K562 (cell line): Measurements from ENCODE around the gene SPOCK2. TPM values are rescaled to one million over a fixed set of nuclear protein-coding genes. Genes with fewer than 3 reads are reported as not detected.

ENCODE experiments used
- ATAC-seq: fragments of 200-7000 bp; cut with Tn5 transposase; 3 replicates; pipeline ENCODE4 v1.9.1; 2020; ENCODE audit warnings: moderate library complexity
- BruUV-seq: library from RNA; stranded (reverse); fragments of 400-500 nt; replicated peaks from 2 replicates; lab custom pipeline; 2021; lab: Mats Ljungman, UMichigan
- CTCF ChIA-PET: fragments of 300-600 bp; formaldehyde crosslinking; extraction: SDS; loops from one replicate; lab custom pipeline; 2021; ENCODE audit warnings: low intra/inter-chr PET ratio; lab: Yijun Ruan, JAX
- POLR2A ChIA-PET: fragments of 300-600, 350-650 bp; sonication (Branson Sonifier 250); formaldehyde crosslinking; extraction: SDS; loops from one replicate; lab custom pipeline; 2021; ENCODE audit warnings: antibody characterized with exemption, inconsistent platforms; lab: Yijun Ruan, JAX
- DNase-seq, 4 experiments: peaks; one replicate each; pipeline versions ENCODE4 v3.0.0 to v3.0.0-alpha.2; 2011 to 2018; ENCODE audit warnings: low spot score in 3 of 4, mixed read lengths in 3 of 4; ENCODE audit errors: extremely low read depth in 1 of 4
- FAIRE-seq: peaks from 2 replicates; lab custom pipeline; 2011; peaks lifted over from hg19 to GRCh38; lab: Jason Lieb, UNC
- H2AFZ ChIP-seq: 2 replicates; pipeline ENCODE4 v1.6.0; 2011; ENCODE audit warnings: low read depth, low read length, control low read depth, inconsistent platforms
- H3K27ac ChIP-seq: fragments of 200-600 bp; 3 replicates; pipeline ENCODE4 v1.8.0; 2011; ENCODE audit warnings: low read depth, mild to moderate bottlenecking, control low read depth, inconsistent platforms, low read length, moderate library complexity, mixed read lengths; ENCODE audit errors: extremely low read depth
- H3K27me3 ChIP-seq, 2 experiments: fragments of 300-600 bp in 1 of 2; 2 replicates in 1 of 2; 3 replicates in 1 of 2; pipeline versions ENCODE4 v1.6.0 to v1.8.0; 2011; ENCODE audit warnings: inconsistent platforms in 2 of 2, low read length in 2 of 2, mild to moderate bottlenecking in 1 of 2, mixed read lengths in 1 of 2, moderate library complexity in 1 of 2; ENCODE audit not compliant: control insufficient read depth in 2 of 2, insufficient read depth in 2 of 2
- H3K36me3 ChIP-seq: fragments of 300-600 bp; 3 replicates; pipeline ENCODE4 v1.8.0; 2011; ENCODE audit warnings: mild to moderate bottlenecking, low read length, inconsistent platforms; ENCODE audit not compliant: control insufficient read depth, insufficient read depth
- H3K4me1 ChIP-seq, 2 experiments: fragments of 200-600 bp in 1 of 2; replicated peaks in 1 of 2; 2 replicates in 1 of 2; 3 replicates in 1 of 2; pipeline versions ENCODE4 v1.5.1 to v1.8.0; 2011; ENCODE audit warnings: inconsistent platforms in 2 of 2, low read length in 2 of 2, mild to moderate bottlenecking in 1 of 2, mixed read lengths in 1 of 2, moderate library complexity in 1 of 2; ENCODE audit not compliant: control insufficient read depth in 2 of 2, insufficient read depth in 2 of 2
- H3K4me2 ChIP-seq: 2 replicates; pipeline ENCODE4 v1.6.1; 2011; ENCODE audit warnings: low read length, control low read depth, inconsistent platforms, mixed read lengths; ENCODE audit not compliant: insufficient read depth
- H3K4me3 ChIP-seq: fragments of 200-600 bp; sonication (generic), shearing (Covaris generic); 2 replicates; pipeline ENCODE4 v1.5.1; 2016; ENCODE audit warnings: control low read depth, inconsistent platforms
- H3K79me2 ChIP-seq: fragments of 200-600 bp; 3 replicates; pipeline ENCODE4 v1.8.0; 2011; ENCODE audit warnings: low read length, inconsistent platforms; ENCODE audit not compliant: control insufficient read depth, insufficient read depth
- H3K9ac ChIP-seq, 2 experiments: 2 replicates each; pipeline versions ENCODE4 v1.6.0 to v1.6.1; 2011; ENCODE audit warnings: low read depth in 2 of 2, low read length in 2 of 2, control low read depth in 1 of 2, inconsistent platforms in 1 of 2, mild to moderate bottlenecking in 1 of 2, mixed read lengths in 1 of 2; ENCODE audit not compliant: insufficient read depth in 1 of 2
- H3K9me1 ChIP-seq: one replicate; pipeline ENCODE4 v1.6.0; 2011; ENCODE audit warnings: inconsistent platforms, mild to moderate bottlenecking, low read length, moderate library complexity; ENCODE audit not compliant: control insufficient read depth, insufficient read depth
- H3K9me3 ChIP-seq: replicated peaks from 2 replicates; pipeline ENCODE4 v1.5.1; 2011; ENCODE audit warnings: low read depth, low read length, inconsistent platforms; ENCODE audit not compliant: control insufficient read depth, insufficient read depth
- H4K20me1 ChIP-seq: replicated peaks from 2 replicates; pipeline ENCODE4 v1.6.1; 2011; ENCODE audit warnings: low read length, inconsistent platforms, mixed read lengths; ENCODE audit not compliant: control insufficient read depth, insufficient read depth
- CTBP1 ChIP-seq: fragments of 450-650 bp; IDR thresholded peaks from 2 replicates; pipeline ENCODE4 v1.6.1; 2016; ENCODE audit warnings: borderline replicate concordance
- CUX1 ChIP-seq: fragments of 200-800 bp; sonication (Bioruptor generic); IDR thresholded peaks from 2 replicates; pipeline ENCODE4 v1.6.1; 2016; ENCODE audit warnings: missing genetic modification characterization, missing compliant biosample characterization
- MTA1 ChIP-seq: fragments of 450-650 bp; IDR thresholded peaks from 2 replicates; pipeline ENCODE4 v1.6.1; 2017; ENCODE audit warnings: borderline replicate concordance
- NCOA1 ChIP-seq: fragments of 450-650 bp; IDR thresholded peaks from 2 replicates; pipeline ENCODE4 v1.6.1; 2016; ENCODE audit warnings: low read depth
- PKNOX1 ChIP-seq: fragments of 450-650 bp; IDR thresholded peaks from 2 replicates; pipeline ENCODE4 v1.6.1; 2016
- RBBP5 ChIP-seq: fragments of 200-600 bp; sonication (generic); IDR thresholded peaks from 2 replicates; pipeline ENCODE4 v1.6.1; 2012; ENCODE audit warnings: borderline replicate concordance, mild to moderate bottlenecking, low read length, control low read depth, inconsistent platforms; ENCODE audit not compliant: insufficient read depth, poor library complexity, severe bottlenecking
- SRF ChIP-seq, 2 experiments: fragments of 250-450, 450-650 bp in 1 of 2; sonication (Bioruptor Pico) in 1 of 2; sonication (generic) in 1 of 2; formaldehyde crosslinking; IDR thresholded peaks; 2 replicates each; pipeline versions ENCODE4 v1.5.0 to v1.5.1; 2020 to 2022; ENCODE audit warnings: mild to moderate bottlenecking in 1 of 2, missing genetic modification reagents in 1 of 2
- SRSF3 ChIP-seq: fragments of 200-400 bp; formaldehyde crosslinking; IDR thresholded peaks from 2 replicates; pipeline ENCODE4 v1.6.1; 2016; ENCODE audit warnings: mild to moderate bottlenecking, low read length, moderate library complexity; ENCODE audit not compliant: insufficient read depth
- ZFX ChIP-seq: sonication (generic); formaldehyde crosslinking; IDR thresholded peaks from 2 replicates; pipeline ENCODE4 v1.8.0; 2022; ENCODE audit warnings: mild to moderate bottlenecking, missing genetic modification reagents, moderate library complexity
- WGBS: fragments of 100-300 bp; shearing (Covaris generic); methylation state at CpG from one replicate; pipeline ENCODE4 v1.1.6; 2016; ENCODE audit warnings: low coverage, mixed read lengths; ENCODE audit not compliant: insufficient coverage; ENCODE audit errors: missing lambda C conversion rate; 5-methylcytosine and 5-hydroxymethylcytosine counted together
- in situ Hi-C: fragments of 300-500 bp; cut with MboI; formaldehyde crosslinking; loops from 4 replicates; pipeline ENCODE4 v1.15.0; 2018; ENCODE audit warnings: inconsistent platforms, mixed read lengths
- intact Hi-C: fragments of 100-400 bp; cut with micrococcal nuclease; formaldehyde crosslinking; loops from 2 replicates; pipeline ENCODE4 v1.14.2; 2022
- polyA plus RNA-seq, 8 experiments: library from polyadenylated mRNA; depleted of rRNA in 4 of 8; stranded (reverse) in 5 of 8; unstranded in 3 of 8; fragments of >200 nt; fragmentation: Nextera tagmentation in 2 of 8; fragmentation: Illumina TruSeq in 1 of 8; extraction: Ambion mirVana in 2 of 8; extraction: Trizol in 1 of 8; gene quantifications; 2 replicates each; pipeline versions ENCODE4 v1.2.1 to v1.2.3, GENCODE V29; 2011 to 2014; ENCODE audit warnings: inconsistent platforms in 1 of 8, missing spikeins in 1 of 8
- total RNA-seq, 7 experiments: library from RNA; depleted of rRNA in 6 of 7; stranded (reverse); fragments of >200 nt in 6 of 7; fragmentation: Illumina TruSeq in 2 of 7; extraction: Trizol in 2 of 7; gene quantifications; 2 replicates each; pipeline versions ENCODE4 v1.2.1 to v1.2.3, GENCODE V29; 2011 to 2021; ENCODE audit warnings: low replicate concordance in 1 of 7

Gene SPOCK2
- total and polyA plus RNA-seq, 9 of the 15 experiments (the other 6 are each of a cell fraction or from before 2014, with no cell fraction given): 0.04 to 0.86 (median 0.11) TPM; not detected in 2

- peak; percentile 51; the same call in 1 of the 2 replicates for TF ChIP-seq PKNOX1
- TF ChIP-seq NCOA1: peak; percentile 53; the same call in 1 of the 2 replicates
Observed at GRCh38 chr10:72097448-72098300, 9.3 kb upstream of the SPOCK2 start (continued).

- H3K36me3 ChIP-seq: peaks cover 21% of the 10 kb centered on the region; the same call in 2 of the 3 replicates
- H3K9me3 ChIP-seq: no peaks in the 10 kb centered on the region
- peak overlapping the region; percentile 35; the same call in 1 of the 2 replicates for H3K4me2 ChIP-seq
- H3K4me3 ChIP-seq: no peak overlapping the region
- BruUV-seq: TSS peak; percentile 53
- POLR2A ChIA-PET: interaction anchor here (1.0 kb wide), 1 partner anchor 17 kb away, joined by 3 read pairs; no protein-coding TSS in a partner anchor
- no peak overlapping the region for H3K27ac ChIP-seq
- H3K9me1 ChIP-seq: no peaks in the 10 kb centered on the region
- no peaks in the 10 kb centered on the region for H3K27me3 ChIP-seq
- peak; percentile 34 to 51 (median 42) for DNase-seq
- 68% methylated on average over 9 of the region's 9 CpGs for WGBS
- in situ Hi-C loops (no loop called here), intact Hi-C loops (no loop called here)
- no peak for FAIRE-seq
- peak; percentile 35 for ATAC-seq
- CTCF ChIA-PET: interaction anchor here (0.7 kb wide), 1 partner anchor 200 kb away, joined by 3 read pairs; no protein-coding TSS in a partner anchor
- no peaks in the 10 kb centered on the region for H4K20me1 ChIP-seq
- H3K9ac ChIP-seq: peak overlapping the region in 1 of 2 experiments; percentile 79; a peak in 1 of 4 replicates
- H3K4me1 ChIP-seq: peaks cover 15 to 43% of the 10 kb centered on the region in 2 experiments
- 0 out of 2 replicates have a peak overlapping the region, but pooled peaks have one; percentile 20 for H2AFZ ChIP-seq
- H3K79me2 ChIP-seq: no peaks in the 10 kb centered on the region
- TF ChIP-seq MTA1: peak; percentile 25; the same call in 1 of the 2 replicates
- TF ChIP-seq SRSF3: no peak
- TF ChIP-seq CUX1: no peak
- peak; percentile 33 for TF ChIP-seq RBBP5
- TF ChIP-seq SRF (CRISPR knock-in tag; IDR thresholded peaks at IDR 0.05): peak in 1 of 2 experiments; percentile 37; a peak in 1 of 4 replicates
- TF ChIP-seq ZFX (CRISPR knock-in tag): 0 out of 2 replicates have a peak, but pooled peaks have one; percentile 31
- TF ChIP-seq CTBP1: peak; percentile 65; the same call in 1 of the 2 replicates
Observed at GRCh38 chr10:72096115-72097000, 8.0 kb upstream of the SPOCK2 start.
